Caco-2 (cell line): ENCODE results near the gene NPB. TPM values are rescaled to one million over a fixed set of nuclear protein-coding genes. Genes with fewer than 3 reads are reported as not detected.

Experiments used
- BruUV-seq: library from RNA; stranded (reverse); fragments of 400-500 nt; replicated peaks from 2 replicates; lab custom pipeline; 2021; lab: Mats Ljungman, UMichigan
- CTCF ChIA-PET: fragments of 300-600 bp; sonication (Branson Sonifier 250); formaldehyde crosslinking; loops from one replicate; lab custom pipeline; 2022; ENCODE audit warnings: antibody characterized with exemption; lab: Charles Lee
- POLR2A ChIA-PET: fragments of 300-600 bp; sonication (Branson Sonifier 250); formaldehyde crosslinking; loops from one replicate; lab custom pipeline; 2022; ENCODE audit warnings: antibody characterized with exemption; lab: Charles Lee
- DNase-seq, 2 experiments: peaks; one replicate each; pipeline versions ENCODE4 v3.0.0 to v3.0.0-alpha.2; 2020 to 2022
- H3K27me3 ChIP-seq: replicated peaks from 2 replicates; pipeline ENCODE4 v1.6.0; 2011; ENCODE audit warnings: low read length; ENCODE audit not compliant: control insufficient read depth, insufficient read depth
- H3K36me3 ChIP-seq: 2 replicates; pipeline ENCODE4 v1.5.1; 2011; ENCODE audit warnings: low read length; ENCODE audit not compliant: control insufficient read depth, insufficient read depth
- H3K4me1 ChIP-seq: fragments of 250-450 bp; sonication (Bioruptor Pico); 2 replicates; pipeline ENCODE4 v1.5.1; 2020; ENCODE audit warnings: mild to moderate bottlenecking
- H3K4me3 ChIP-seq: 2 replicates; pipeline ENCODE4 v1.5.1; 2011; ENCODE audit warnings: low read depth, mild to moderate bottlenecking, control low read depth, low read length
- H3K9me3 ChIP-seq: fragments of 250-450 bp; sonication (Bioruptor Pico); 2 replicates; pipeline ENCODE4 v1.5.1; 2020; ENCODE audit warnings: mild to moderate bottlenecking, moderate library complexity
- H3K27ac Mint-ChIP-seq: one replicate; pipeline ENCODE4 v1.8.0; 2022; ENCODE audit warnings: mixed read lengths; ENCODE audit not compliant: unreplicated experiment
- H3K27me3 Mint-ChIP-seq: one replicate; pipeline ENCODE4 v1.8.0; 2022; ENCODE audit warnings: mixed read lengths; ENCODE audit not compliant: insufficient read depth, unreplicated experiment
- H3K36me3 Mint-ChIP-seq: one replicate; pipeline ENCODE4 v1.8.0; 2022; ENCODE audit warnings: mild to moderate bottlenecking, mixed read lengths; ENCODE audit not compliant: insufficient read depth, unreplicated experiment
- H3K4me1 Mint-ChIP-seq: one replicate; pipeline ENCODE4 v1.8.0; 2022; ENCODE audit warnings: low read depth, mixed read lengths; ENCODE audit not compliant: unreplicated experiment
- H3K4me3 Mint-ChIP-seq: one replicate; pipeline ENCODE4 v1.8.0; 2022; ENCODE audit warnings: mild to moderate bottlenecking, moderate library complexity, mixed read lengths; ENCODE audit not compliant: unreplicated experiment
- H3K9me3 Mint-ChIP-seq: one replicate; pipeline ENCODE4 v1.8.0; 2022; ENCODE audit warnings: mixed read lengths; ENCODE audit not compliant: unreplicated experiment
- intact Hi-C: fragments of 100-400 bp; cut with micrococcal nuclease; formaldehyde crosslinking; loops from one replicate; pipeline ENCODE4 v1.10.0; 2022; ENCODE audit not compliant: unreplicated experiment
- total RNA-seq: library from RNA; stranded (reverse); gene quantifications from 2 replicates; pipeline ENCODE4 v1.2.3, GENCODE V29; 2022
- TF ChIP-seq, protein P1 (sequence below), 2 experiments: fragments of 200-600 bp in 1 of 2; IDR thresholded peaks; 1 replicate in 1 of 2; 2 replicates in 1 of 2; pipeline versions ENCODE4 v1.5.1 to v1.8.0; 2011 to 2022; ENCODE audit warnings: antibody characterized with exemption in 1 of 2, control low read depth in 1 of 2, inconsistent platforms in 1 of 2, low read depth in 1 of 2, low read length in 1 of 2, mild to moderate bottlenecking in 1 of 2, moderate library complexity in 1 of 2; ENCODE audit not compliant: insufficient read depth in 1 of 2, severe bottlenecking in 1 of 2, unreplicated experiment in 1 of 2

NPB gene
- total RNA-seq, 1 experiment from 2014 or later: 0.68 TPM

GRCh38 chr17:81909966-81910839 lies 8.2 kb downstream of the NPB start:
- Histone ChIP-seq H3K27me3 (no peaks in the 10 kb centered on the region), H3K9me3 (no peaks in the 10 kb centered on the region), H3K4me3 (peak overlapping the region; percentile 99), H3K4me1 (peaks cover 15% of the 10 kb centered on the region), H3K36me3 (peaks cover 22% of the 10 kb centered on the region)
- peak; percentile 87 to 93 for DNase-seq
- H3K9me3 Mint-ChIP-seq: no peaks in the 10 kb centered on the region
- intact Hi-C loops: loop anchor here (1.0 to 2.0 kb wide), 2 partner anchors 17 to 19 kb away; partner anchors contain the start of genes ALYREF, ANAPC11 and MAFG
- TSS peak; percentile 41 for BruUV-seq
- ChIA-PET CTCF (interaction anchor here (1.1 kb wide), 1 partner anchor 18 kb away, joined by 3 read pairs; no protein-coding TSS in a partner anchor), POLR2A (interaction anchor here (0.6 kb wide), 1 partner anchor 55 kb away, joined by 3 read pairs; no protein-coding TSS in a partner anchor)
- H3K36me3 Mint-ChIP-seq: peaks cover 91% of the 10 kb centered on the region
- TF ChIP-seq, protein P1, sequence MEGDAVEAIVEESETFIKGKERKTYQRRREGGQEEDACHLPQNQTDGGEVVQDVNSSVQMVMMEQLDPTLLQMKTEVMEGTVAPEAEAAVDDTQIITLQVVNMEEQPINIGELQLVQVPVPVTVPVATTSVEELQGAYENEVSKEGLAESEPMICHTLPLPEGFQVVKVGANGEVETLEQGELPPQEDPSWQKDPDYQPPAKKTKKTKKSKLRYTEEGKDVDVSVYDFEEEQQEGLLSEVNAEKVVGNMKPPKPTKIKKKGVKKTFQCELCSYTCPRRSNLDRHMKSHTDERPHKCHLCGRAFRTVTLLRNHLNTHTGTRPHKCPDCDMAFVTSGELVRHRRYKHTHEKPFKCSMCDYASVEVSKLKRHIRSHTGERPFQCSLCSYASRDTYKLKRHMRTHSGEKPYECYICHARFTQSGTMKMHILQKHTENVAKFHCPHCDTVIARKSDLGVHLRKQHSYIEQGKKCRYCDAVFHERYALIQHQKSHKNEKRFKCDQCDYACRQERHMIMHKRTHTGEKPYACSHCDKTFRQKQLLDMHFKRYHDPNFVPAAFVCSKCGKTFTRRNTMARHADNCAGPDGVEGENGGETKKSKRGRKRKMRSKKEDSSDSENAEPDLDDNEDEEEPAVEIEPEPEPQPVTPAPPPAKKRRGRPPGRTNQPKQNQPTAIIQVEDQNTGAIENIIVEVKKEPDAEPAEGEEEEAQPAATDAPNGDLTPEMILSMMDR (IDR thresholded peaks at IDR 0.05; ENCODE audit: insufficient read depth in 1 of 2, low read depth in 1 of 2, low read length in 1 of 2, severe bottlenecking in 1 of 2, unreplicated experiment in 1 of 2): no peak
- peaks cover 13% of the 10 kb centered on the region for H3K4me1 Mint-ChIP-seq
- peak overlapping the region; percentile 89 for H3K4me3 Mint-ChIP-seq
- H3K27ac Mint-ChIP-seq: peak overlapping the region; percentile 94
- H3K27me3 Mint-ChIP-seq: no peaks in the 10 kb centered on the region

DNA sequence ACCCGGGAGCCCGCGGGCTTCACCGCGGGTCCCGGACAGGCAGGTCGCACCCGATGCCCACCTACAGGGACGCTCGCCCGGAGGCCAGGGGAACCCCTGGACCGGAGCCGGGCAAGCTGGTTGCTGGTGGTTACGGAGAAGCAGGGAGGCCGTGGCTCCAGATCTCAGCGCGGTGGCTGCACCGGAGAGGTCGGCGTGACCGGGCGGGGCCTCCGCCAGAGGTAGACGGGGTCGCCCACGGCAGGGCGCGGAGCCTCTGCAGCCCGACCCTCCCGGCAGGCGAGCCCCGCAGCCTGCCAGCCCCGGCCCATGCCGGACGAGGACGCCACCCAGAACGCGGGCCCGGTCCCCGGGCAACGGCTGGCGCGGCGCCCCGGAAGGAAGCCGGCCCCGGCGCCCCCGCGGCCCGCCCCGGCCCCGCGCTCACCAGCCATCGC lies 8.8 kb downstream of the NPB start:
- DNase-seq: no peak
- BruUV-seq: TSS peak; percentile 91
- peak overlapping the region; percentile 89 for H3K4me3 Mint-ChIP-seq
- H3K36me3 ChIP-seq: peaks cover 24% of the 10 kb centered on the region
- intact Hi-C loops: loop anchor here (1.0 to 2.0 kb wide), 2 partner anchors 16 to 20 kb away; partner anchors contain the start of genes ALYREF, ANAPC11 and MAFG
- peaks cover 13% of the 10 kb centered on the region for H3K4me1 Mint-ChIP-seq
- H3K9me3 ChIP-seq: no peaks in the 10 kb centered on the region
- CTCF ChIA-PET: no interaction called here
- H3K27me3 Mint-ChIP-seq: no peaks in the 10 kb centered on the region
- peak overlapping the region; percentile 94 for H3K27ac Mint-ChIP-seq
- no peaks in the 10 kb centered on the region for H3K27me3 ChIP-seq
- peaks cover 91% of the 10 kb centered on the region for H3K36me3 Mint-ChIP-seq
- peaks cover 15% of the 10 kb centered on the region for H3K4me1 ChIP-seq
- H3K9me3 Mint-ChIP-seq: no peaks in the 10 kb centered on the region
- POLR2A ChIA-PET: interaction anchor here (0.6 to 1.0 kb wide), 5 partner anchors 14 to 127 kb away, joined by 3 to 7 read pairs (median 3); partner anchors contain the start of genes ANAPC11 and DCXR
- peak overlapping the region; percentile 99 for H3K4me3 ChIP-seq
- TF ChIP-seq, protein P1 (IDR thresholded peaks at IDR 0.05; ENCODE audit: insufficient read depth in 1 of 2, low read depth in 1 of 2, low read length in 1 of 2, severe bottlenecking in 1 of 2, unreplicated experiment in 1 of 2): no peak

GRCh38 chr17:81911277-81911961 lies 9.4 kb downstream of the NPB start, which contains the start of gene PCYT2:
TSS of gene PCYT2 (minus strand) at chr17:81911399. CDS start at chr17:81911355, 44 bp downstream.
- peaks cover 19% of the 10 kb centered on the region for H3K4me1 ChIP-seq
- no TSS peak for BruUV-seq
- TF ChIP-seq, protein P1 (IDR thresholded peaks at IDR 0.05; ENCODE audit: insufficient read depth in 1 of 2, low read depth in 1 of 2, low read length in 1 of 2, severe bottlenecking in 1 of 2, unreplicated experiment in 1 of 2): peak; percentile 31 to 45
- peaks cover 93% of the 10 kb centered on the region for H3K36me3 Mint-ChIP-seq
- peak within 1 kb of the TSS; percentile 94 for H3K27ac Mint-ChIP-seq
- no peaks in the 10 kb centered on the region for H3K9me3 Mint-ChIP-seq
- peak within 1 kb of the TSS; percentile 89 for H3K4me3 Mint-ChIP-seq
- peak; percentile 97 to 98 for DNase-seq
- no peaks in the 10 kb centered on the region for H3K27me3 ChIP-seq
- no peaks in the 10 kb centered on the region for H3K27me3 Mint-ChIP-seq
- no peaks in the 10 kb centered on the region for H3K9me3 ChIP-seq
- H3K4me3 ChIP-seq: peak within 1 kb of the TSS; percentile 99
- ChIA-PET POLR2A (interaction anchor here (0.6 to 1.0 kb wide), 5 partner anchors 13 to 126 kb away, joined by 3 to 7 read pairs (median 3); partner anchors contain the start of genes ANAPC11 and DCXR), CTCF (no interaction called here)
- peaks cover 24% of the 10 kb centered on the region for H3K36me3 ChIP-seq
- H3K4me1 Mint-ChIP-seq: peaks cover 19% of the 10 kb centered on the region
- intact Hi-C loops: loop anchor here (2.0 kb wide), 1 partner anchor 15 kb away; the partner anchor contains the start of gene MAFG
